KOPT-K1 (cell line): ENCODE results near the gene ZNF12.

ENCODE experiments used
- H3K27ac ChIP-seq: fragments of 200-600 bp; sonication (generic); 2 replicates; pipeline ENCODE4 v1.5.1; 2016; ENCODE audit warnings: antibody characterized with exemption, mild to moderate bottlenecking, low read depth, low read length; ENCODE audit not compliant: poor library complexity, severe bottlenecking
- H3K36me3 ChIP-seq: fragments of 200-600 bp; sonication (generic); 2 replicates; pipeline ENCODE4 v1.5.1; 2017; ENCODE audit warnings: antibody characterized with exemption, mild to moderate bottlenecking, low read length, moderate library complexity; ENCODE audit not compliant: insufficient read depth
- H3K9me3 ChIP-seq: fragments of 200-600 bp; sonication (generic); 2 replicates; pipeline ENCODE4 v1.5.1; 2017; ENCODE audit warnings: antibody characterized with exemption, low read length, mild to moderate bottlenecking; ENCODE audit not compliant: insufficient read depth, poor library complexity, severe bottlenecking

The ZNF12 gene

GRCh38 chr7:6654842-6655610 is 51.7 kb downstream of the ZNF12 start:
- peaks cover 64% of the 10 kb centered on the region for H3K36me3 ChIP-seq
- H3K9me3 ChIP-seq, result peaks cover 52% of the 10 kb centered on the region
- no peak overlapping the region for H3K27ac ChIP-seq

GRCh38 chr7:6654113-6654841 is 52.5 kb downstream of the ZNF12 start:
- Histone ChIP-seq H3K9me3 (peaks cover 60% of the 10 kb centered on the region), H3K36me3 (peaks cover 72% of the 10 kb centered on the region), H3K27ac (no peak overlapping the region)

- no peak overlapping the region for H3K27ac ChIP-seq
- H3K9me3 ChIP-seq, result peaks cover 68% of the 10 kb centered on the region
- peaks cover 81% of the 10 kb centered on the region for H3K36me3 ChIP-seq
These were observed 53.4 kb downstream of the ZNF12 start for GRCh38 chr7:6653071-6654003.

- Histone ChIP-seq H3K9me3 (peaks cover 68% of the 10 kb centered on the region), H3K36me3 (peaks cover 89% of the 10 kb centered on the region), H3K27ac (no peak overlapping the region)
These were observed 54.2 kb downstream of the ZNF12 start for GRCh38 chr7:6652446-6653011.

GRCh38 chr7:6651851-6652445 is 54.8 kb downstream of the ZNF12 start:
- H3K27ac ChIP-seq, result no peak overlapping the region
- H3K36me3 ChIP-seq, result peaks cover 95% of the 10 kb centered on the region
- peaks cover 68% of the 10 kb centered on the region for H3K9me3 ChIP-seq

- no peak overlapping the region for H3K27ac ChIP-seq
- peaks cover 68% of the 10 kb centered on the region for H3K9me3 ChIP-seq
- peaks cover 99% of the 10 kb centered on the region for H3K36me3 ChIP-seq
These were observed 56.2 kb downstream of the ZNF12 start for GRCh38 chr7:6650521-6651011.

GRCh38 chr7:6650086-6650485 is 56.7 kb downstream of the ZNF12 start:
- H3K27ac ChIP-seq, result no peak overlapping the region
- peaks cover 66% of the 10 kb centered on the region for H3K9me3 ChIP-seq
- H3K36me3 ChIP-seq, result peaks cover 98% of the 10 kb centered on the region

- Histone ChIP-seq H3K36me3 (peaks cover 98% of the 10 kb centered on the region), H3K27ac (no peak overlapping the region), H3K9me3 (peaks cover 59% of the 10 kb centered on the region)
These were observed 57.3 kb downstream of the ZNF12 start for GRCh38 chr7:6649241-6649961.

GRCh38 chr7:6648815-6649104 is 58.0 kb downstream of the ZNF12 start:
- Histone ChIP-seq H3K27ac (no peak overlapping the region), H3K36me3 (peaks cover 98% of the 10 kb centered on the region), H3K9me3 (peaks cover 53% of the 10 kb centered on the region)

- no peak overlapping the region for H3K27ac ChIP-seq
- peaks cover 98% of the 10 kb centered on the region for H3K36me3 ChIP-seq
- peaks cover 48% of the 10 kb centered on the region for H3K9me3 ChIP-seq
These were observed 58.5 kb downstream of the ZNF12 start for GRCh38 chr7:6648066-6648814.

GRCh38 chr7:6647541-6647940 is 59.2 kb downstream of the ZNF12 start:
- Histone ChIP-seq H3K36me3 (peaks cover 98% of the 10 kb centered on the region), H3K27ac (no peak overlapping the region), H3K9me3 (peaks cover 41% of the 10 kb centered on the region)

GRCh38 chr7:6647080-6647479 is 59.7 kb downstream of the ZNF12 start:
- Histone ChIP-seq H3K27ac (no peak overlapping the region), H3K36me3 (peaks cover 98% of the 10 kb centered on the region), H3K9me3 (peaks cover 36% of the 10 kb centered on the region)

GRCh38 chr7:6646465-6646864 is 60.3 kb downstream of the ZNF12 start:
- Histone ChIP-seq H3K27ac (no peak overlapping the region), H3K9me3 (peaks cover 30% of the 10 kb centered on the region), H3K36me3 (peaks cover 98% of the 10 kb centered on the region)
